ENCODE measurements around the gene METRN.
A peak's percentile ranks its signal among the peaks of the same experiment; 100 is the strongest.

METRN gene

DNA sequence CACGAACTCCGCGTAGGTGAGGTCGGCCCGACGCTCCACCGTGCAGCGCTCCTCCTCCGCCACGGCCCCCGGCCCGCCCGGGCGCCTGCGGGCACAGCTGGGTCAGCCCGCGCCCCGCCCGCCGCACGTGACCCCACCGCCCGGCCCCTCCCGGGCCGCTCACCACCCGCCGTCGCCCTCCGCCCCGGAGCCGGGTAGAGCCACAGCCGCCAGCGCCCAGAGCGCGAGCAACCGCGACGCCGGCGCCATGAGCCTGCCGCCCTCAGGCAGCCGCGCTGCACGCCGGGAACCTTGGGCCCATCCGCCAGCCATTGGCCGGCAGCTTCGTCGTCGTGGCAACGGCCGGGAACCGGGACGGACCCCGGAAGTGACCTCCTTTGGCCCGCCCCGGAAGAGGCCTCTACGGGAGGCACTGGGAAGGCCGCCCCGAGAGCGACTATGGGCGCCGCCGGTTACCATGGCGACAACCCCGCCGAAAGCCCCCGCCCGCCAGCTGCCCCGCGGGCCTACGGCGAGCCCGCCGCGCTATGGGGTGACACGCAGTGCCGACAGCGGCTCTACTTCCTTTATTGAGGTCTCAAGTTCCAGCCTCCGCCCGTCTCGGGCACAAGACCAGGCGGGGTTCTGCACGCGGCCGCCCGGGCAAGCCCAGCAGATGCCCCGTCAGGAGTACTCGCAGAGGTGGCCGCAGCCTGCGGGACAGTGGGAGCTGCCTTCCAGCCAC lies 30.7 kb upstream of the METRN start, which contains the start of gene JMJD8 (continued):
- TF ChIP-seq ZNF138 (tag by site-specific recombination; IDR thresholded peaks at IDR 0.05; ENCODE audit: borderline replicate concordance) = no peak
- TF ChIP-seq ZNF585B (tag by site-specific recombination; IDR thresholded peaks at IDR 0.05) = no peak
- TF ChIP-seq ZNF664 (tag by site-specific recombination; IDR thresholded peaks at IDR 0.05) = no peak
- 0 out of 2 replicates have a peak, but pooled peaks have one; percentile 43 for TF ChIP-seq ZNF677 (tag by site-specific recombination; IDR thresholded peaks at IDR 0.05)
- TF ChIP-seq, protein P1, sequence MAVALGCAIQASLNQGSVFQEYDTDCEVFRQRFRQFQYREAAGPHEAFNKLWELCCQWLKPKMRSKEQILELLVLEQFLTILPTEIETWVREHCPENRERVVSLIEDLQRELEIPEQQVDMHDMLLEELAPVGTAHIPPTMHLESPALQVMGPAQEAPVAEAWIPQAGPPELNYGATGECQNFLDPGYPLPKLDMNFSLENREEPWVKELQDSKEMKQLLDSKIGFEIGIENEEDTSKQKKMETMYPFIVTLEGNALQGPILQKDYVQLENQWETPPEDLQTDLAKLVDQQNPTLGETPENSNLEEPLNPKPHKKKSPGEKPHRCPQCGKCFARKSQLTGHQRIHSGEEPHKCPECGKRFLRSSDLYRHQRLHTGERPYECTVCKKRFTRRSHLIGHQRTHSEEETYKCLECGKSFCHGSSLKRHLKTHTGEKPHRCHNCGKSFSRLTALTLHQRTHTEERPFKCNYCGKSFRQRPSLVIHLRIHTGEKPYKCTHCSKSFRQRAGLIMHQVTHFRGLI (tag by site-specific recombination; IDR thresholded peaks at IDR 0.05) = peak; percentile 58; the same call in 1 of the 2 replicates
- TF ChIP-seq GLIS2 (tag by site-specific recombination; IDR thresholded peaks at IDR 0.05) = peak; percentile 84
- no peak for TF ChIP-seq ZNF354C (tag by site-specific recombination; IDR thresholded peaks at IDR 0.05; ENCODE audit: borderline replicate concordance, low read depth)
- no peak for TF ChIP-seq ZNF175 (tag by site-specific recombination; IDR thresholded peaks at IDR 0.05)
- no peak for TF ChIP-seq ZNF214 (tag by site-specific recombination; IDR thresholded peaks at IDR 0.05; ENCODE audit: borderline replicate concordance)
- TF ChIP-seq ZNF623 (tag by site-specific recombination; IDR thresholded peaks at IDR 0.05) = no peak
- TF ChIP-seq, protein P2, sequence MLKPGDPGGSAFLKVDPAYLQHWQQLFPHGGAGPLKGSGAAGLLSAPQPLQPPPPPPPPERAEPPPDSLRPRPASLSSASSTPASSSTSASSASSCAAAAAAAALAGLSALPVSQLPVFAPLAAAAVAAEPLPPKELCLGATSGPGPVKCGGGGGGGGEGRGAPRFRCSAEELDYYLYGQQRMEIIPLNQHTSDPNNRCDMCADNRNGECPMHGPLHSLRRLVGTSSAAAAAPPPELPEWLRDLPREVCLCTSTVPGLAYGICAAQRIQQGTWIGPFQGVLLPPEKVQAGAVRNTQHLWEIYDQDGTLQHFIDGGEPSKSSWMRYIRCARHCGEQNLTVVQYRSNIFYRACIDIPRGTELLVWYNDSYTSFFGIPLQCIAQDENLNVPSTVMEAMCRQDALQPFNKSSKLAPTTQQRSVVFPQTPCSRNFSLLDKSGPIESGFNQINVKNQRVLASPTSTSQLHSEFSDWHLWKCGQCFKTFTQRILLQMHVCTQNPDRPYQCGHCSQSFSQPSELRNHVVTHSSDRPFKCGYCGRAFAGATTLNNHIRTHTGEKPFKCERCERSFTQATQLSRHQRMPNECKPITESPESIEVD (tag by site-specific recombination; IDR thresholded peaks at IDR 0.05) = no peak
- no peak for TF ChIP-seq ZNF366 (tag by site-specific recombination; conservative IDR thresholded peaks at IDR 0.05)
- TF ChIP-seq, protein P3, sequence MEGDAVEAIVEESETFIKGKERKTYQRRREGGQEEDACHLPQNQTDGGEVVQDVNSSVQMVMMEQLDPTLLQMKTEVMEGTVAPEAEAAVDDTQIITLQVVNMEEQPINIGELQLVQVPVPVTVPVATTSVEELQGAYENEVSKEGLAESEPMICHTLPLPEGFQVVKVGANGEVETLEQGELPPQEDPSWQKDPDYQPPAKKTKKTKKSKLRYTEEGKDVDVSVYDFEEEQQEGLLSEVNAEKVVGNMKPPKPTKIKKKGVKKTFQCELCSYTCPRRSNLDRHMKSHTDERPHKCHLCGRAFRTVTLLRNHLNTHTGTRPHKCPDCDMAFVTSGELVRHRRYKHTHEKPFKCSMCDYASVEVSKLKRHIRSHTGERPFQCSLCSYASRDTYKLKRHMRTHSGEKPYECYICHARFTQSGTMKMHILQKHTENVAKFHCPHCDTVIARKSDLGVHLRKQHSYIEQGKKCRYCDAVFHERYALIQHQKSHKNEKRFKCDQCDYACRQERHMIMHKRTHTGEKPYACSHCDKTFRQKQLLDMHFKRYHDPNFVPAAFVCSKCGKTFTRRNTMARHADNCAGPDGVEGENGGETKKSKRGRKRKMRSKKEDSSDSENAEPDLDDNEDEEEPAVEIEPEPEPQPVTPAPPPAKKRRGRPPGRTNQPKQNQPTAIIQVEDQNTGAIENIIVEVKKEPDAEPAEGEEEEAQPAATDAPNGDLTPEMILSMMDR (tag by site-specific recombination; IDR thresholded peaks at IDR 0.05) = no peak
- TF ChIP-seq ZNF391 (tag by site-specific recombination; IDR thresholded peaks at IDR 0.05; ENCODE audit: borderline replicate concordance, low read depth) = no peak
- peak; percentile 95 for TF ChIP-seq SP2 (tag by site-specific recombination; IDR thresholded peaks at IDR 0.05)
- TF ChIP-seq ZNF473 (tag by site-specific recombination; IDR thresholded peaks at IDR 0.05) = no peak
- no peak for TF ChIP-seq ZNF560 (tag by site-specific recombination; IDR thresholded peaks at IDR 0.05; ENCODE audit: borderline replicate concordance)
- no peak for TF ChIP-seq ZNF544 (tag by site-specific recombination; IDR thresholded peaks at IDR 0.05)
- TF ChIP-seq ZNF169 (tag by site-specific recombination; IDR thresholded peaks at IDR 0.05) = no peak
- TF ChIP-seq TCF7L2 (IDR thresholded peaks at IDR 0.05; ENCODE audit: borderline replicate concordance, low read depth, low read length) = no peak
- no peak for TF ChIP-seq ZNF121 (tag by site-specific recombination; IDR thresholded peaks at IDR 0.05)
- no peak for TF ChIP-seq HOXA7 (CRISPR knock-in tag; IDR thresholded peaks at IDR 0.05; ENCODE audit: borderline replicate concordance)
- peak; percentile 67 for TF ChIP-seq ZNF629 (tag by site-specific recombination; IDR thresholded peaks at IDR 0.05)

Measured in HEK293 (cell line).